Mesendoderm (in vitro differentiated cells): Measurements from ENCODE around the gene RPL12.

Source experiments
- DNase-seq: peaks from one replicate; pipeline ENCODE4 v3.0.0; 2013
- H2AK5ac ChIP-seq: 2 replicates; pipeline ENCODE4 v1.6.1; 2013; ENCODE audit warnings: low read length, inconsistent platforms
- H2BK120ac ChIP-seq: 2 replicates; pipeline ENCODE4 v1.6.1; 2013; ENCODE audit warnings: low read depth, mild to moderate bottlenecking, low read length, moderate library complexity, mixed read lengths
- H2BK15ac ChIP-seq: replicated peaks from 2 replicates; pipeline ENCODE4 v1.6.1; 2013; ENCODE audit warnings: low read depth, mild to moderate bottlenecking, moderate library complexity
- H2BK5ac ChIP-seq: 2 replicates; pipeline ENCODE4 v1.6.1; 2013; ENCODE audit warnings: low read length, inconsistent platforms
- H3K18ac ChIP-seq: 2 replicates; pipeline ENCODE4 v1.6.1; 2013; ENCODE audit warnings: mild to moderate bottlenecking, low read length, mixed read lengths
- H3K23ac ChIP-seq: one replicate; pipeline ENCODE4 v1.6.1; 2013; ENCODE audit warnings: low read length
- H3K27ac ChIP-seq: 2 replicates; pipeline ENCODE4 v1.5.1; 2013; ENCODE audit warnings: low read depth, mild to moderate bottlenecking, inconsistent platforms, low read length, moderate library complexity
- H3K27me3 ChIP-seq: 2 replicates; pipeline ENCODE4 v1.6.1; 2013; ENCODE audit warnings: low read length, control low read depth, mild to moderate bottlenecking, inconsistent platforms; ENCODE audit not compliant: insufficient read depth, poor library complexity
- H3K36me3 ChIP-seq: 2 replicates; pipeline ENCODE4 v1.6.1; 2013; ENCODE audit warnings: low read length, inconsistent platforms; ENCODE audit not compliant: control insufficient read depth, insufficient read depth
- H3K4ac ChIP-seq: one replicate; pipeline ENCODE4 v1.6.1; 2013; ENCODE audit warnings: low read depth, mild to moderate bottlenecking, low read length, moderate library complexity
- H3K4me1 ChIP-seq: 2 replicates; pipeline ENCODE4 v1.6.1; 2013; ENCODE audit warnings: low read depth, low read length, inconsistent platforms; ENCODE audit not compliant: control insufficient read depth
- H3K4me2 ChIP-seq: 2 replicates; pipeline ENCODE4 v1.6.1; 2013; ENCODE audit warnings: low read length
- H3K4me3 ChIP-seq: 2 replicates; pipeline ENCODE4 v1.5.1; 2013; ENCODE audit warnings: mild to moderate bottlenecking, low read length
- H3K56ac ChIP-seq: one replicate; pipeline ENCODE4 v1.6.1; 2013; ENCODE audit warnings: low read length
- H3K79me1 ChIP-seq: 2 replicates; pipeline ENCODE4 v1.6.1; 2013; ENCODE audit warnings: low read length, inconsistent platforms
- H3K79me2 ChIP-seq: 2 replicates; pipeline ENCODE4 v1.6.1; 2013; ENCODE audit warnings: mild to moderate bottlenecking, low read length; ENCODE audit not compliant: control insufficient read depth, insufficient read depth
- H3K9ac ChIP-seq: 2 replicates; pipeline ENCODE4 v1.6.1; 2013; ENCODE audit warnings: low read length, inconsistent platforms
- H4K5ac ChIP-seq: one replicate; pipeline ENCODE4 v1.6.1; 2013; ENCODE audit warnings: low read length
- H4K8ac ChIP-seq: one replicate; pipeline ENCODE4 v1.6.1; 2013; ENCODE audit warnings: low read depth, mild to moderate bottlenecking, control low read depth, low read length, moderate library complexity
- WGBS: extraction: QIAGEN DNeasy Blood & Tissue Kit; methylation state at CpG from one replicate; pipeline ENCODE4 v1.1.7; 2013; ENCODE audit warnings: low lambda C conversion rate, missing lambda C conversion rate; ENCODE audit not compliant: insufficient coverage; ENCODE audit errors: extremely low coverage; 5-methylcytosine and 5-hydroxymethylcytosine counted together

RPL12 gene

GRCh38 chr9:127428348-127428747 is 22.9 kb downstream of the RPL12 start:
- Histone ChIP-seq H3K4me1 (peaks cover 2% of the 10 kb centered on the region), H4K5ac (no peak overlapping the region), H3K4me2 (no peak overlapping the region), H2BK15ac (no peak overlapping the region), H3K4ac (no peak overlapping the region), H3K18ac (no peak overlapping the region), H3K56ac (no peak overlapping the region), H3K9ac (no peak overlapping the region), H2BK120ac (no peak overlapping the region), H3K23ac (no peak overlapping the region), H3K27ac (no peak overlapping the region), H3K36me3 (peaks cover 1% of the 10 kb centered on the region), H2BK5ac (no peak overlapping the region), H3K79me1 (peaks cover 6% of the 10 kb centered on the region), H4K8ac (no peak overlapping the region), H3K27me3 (no peaks in the 10 kb centered on the region), H3K79me2 (peaks cover 6% of the 10 kb centered on the region), H3K4me3 (no peak overlapping the region), H2AK5ac (no peak overlapping the region)
- WGBS, result no CpG with 5 or more reads among the region's 3 CpGs
- no peak for DNase-seq

GRCh38 chr9:127426756-127427155 is 24.4 kb downstream of the RPL12 start:
- no CpG with 5 or more reads among the region's 2 CpGs for WGBS
- peaks cover 1% of the 10 kb centered on the region for H3K36me3 ChIP-seq

GRCh38 chr9:127424676-127424999 is 26.6 kb downstream of the RPL12 start:
- DNase-seq, result no peak
- Histone ChIP-seq H3K27ac (peak overlapping the region; percentile 66), H2BK5ac (no peak overlapping the region)

More at GRCh38 chr9:127426756-127427155, 24.4 kb downstream of the RPL12 start:
- Histone ChIP-seq H3K4me1 (peaks cover 7% of the 10 kb centered on the region), H3K18ac (no peak overlapping the region), H3K79me1 (peaks cover 13% of the 10 kb centered on the region), H2BK120ac (no peak overlapping the region), H3K4me3 (no peak overlapping the region), H3K9ac (no peak overlapping the region), H3K27ac (no peak overlapping the region), H2AK5ac (no peak overlapping the region), H3K23ac (no peak overlapping the region), H3K4me2 (no peak overlapping the region), H2BK5ac (no peak overlapping the region), H3K56ac (no peak overlapping the region), H3K27me3 (no peaks in the 10 kb centered on the region), H4K5ac (no peak overlapping the region), H2BK15ac (no peak overlapping the region), H4K8ac (no peak overlapping the region), H3K4ac (no peak overlapping the region), H3K79me2 (peaks cover 6% of the 10 kb centered on the region)
- no peak for DNase-seq

GRCh38 chr9:127423934-127424675 is 27.1 kb downstream of the RPL12 start, which contains the start of gene ZNF79:
TSS of gene ZNF79 (plus strand) at chr9:127424382. CDS start at chr9:127424788, 406 bp downstream.
- Histone ChIP-seq H3K4me2 (peak within 1 kb of the TSS; percentile 96), H3K4me3 (peak within 1 kb of the TSS; percentile 56), H2AK5ac (peak within 1 kb of the TSS; percentile 29)

More at GRCh38 chr9:127424676-127424999, 26.6 kb downstream of the RPL12 start:
- Histone ChIP-seq H4K8ac (no peak overlapping the region), H3K4me2 (peak overlapping the region; percentile 96), H3K79me1 (peaks cover 13% of the 10 kb centered on the region), H3K36me3 (no peaks in the 10 kb centered on the region), H3K27me3 (no peaks in the 10 kb centered on the region), H3K4ac (peak overlapping the region; percentile 40), H2BK15ac (no peak overlapping the region), H4K5ac (no peak overlapping the region), H2AK5ac (no peak overlapping the region), H3K4me3 (peak overlapping the region; percentile 56), H3K79me2 (peaks cover 6% of the 10 kb centered on the region), H3K23ac (no peak overlapping the region), H3K18ac (no peak overlapping the region), H3K4me1 (peaks cover 7% of the 10 kb centered on the region), H3K56ac (peak overlapping the region; percentile 81), H3K9ac (peak overlapping the region; percentile 75), H2BK120ac (no peak overlapping the region)
- WGBS, result no CpG with 5 or more reads among the region's 13 CpGs

GRCh38 chr9:127423476-127423933 is 27.7 kb downstream of the RPL12 start:
- H3K36me3 ChIP-seq, result no peaks in the 10 kb centered on the region
- H3K4ac ChIP-seq, result peak overlapping the region; percentile 11
- no peaks in the 10 kb centered on the region for H3K27me3 ChIP-seq
- peaks cover 7% of the 10 kb centered on the region for H3K4me1 ChIP-seq
- no peak overlapping the region for H2BK15ac ChIP-seq
- H3K79me1 ChIP-seq, result peaks cover 11% of the 10 kb centered on the region
- peak overlapping the region; percentile 55 for H3K4me3 ChIP-seq
- peak overlapping the region; percentile 83 for H3K56ac ChIP-seq
- H3K23ac ChIP-seq, result no peak overlapping the region
- H3K18ac ChIP-seq, result peak overlapping the region; percentile 89
- WGBS, result no CpG with 5 or more reads among the region's 9 CpGs
- peak overlapping the region; percentile 69 for H3K4me2 ChIP-seq
- peak overlapping the region; percentile 29 for H2AK5ac ChIP-seq
- no peak overlapping the region for H2BK120ac ChIP-seq
- no peak overlapping the region for H2BK5ac ChIP-seq
- peak overlapping the region; percentile 78 for H3K9ac ChIP-seq
- DNase-seq, result no peak
- peak overlapping the region; percentile 84 for H4K5ac ChIP-seq
- H3K27ac ChIP-seq, result peak overlapping the region; percentile 75
- peaks cover 6% of the 10 kb centered on the region for H3K79me2 ChIP-seq
- peak overlapping the region; percentile 3 for H4K8ac ChIP-seq

More at GRCh38 chr9:127423934-127424675, 27.1 kb downstream of the RPL12 start, which contains the start of gene ZNF79:
- no peaks in the 10 kb centered on the region for H3K27me3 ChIP-seq
- peak; percentile 95 for DNase-seq
- H3K79me2 ChIP-seq, result peaks cover 6% of the 10 kb centered on the region
- peak within 1 kb of the TSS; percentile 84 for H4K5ac ChIP-seq
- no peak within 1 kb of the TSS for H2BK120ac ChIP-seq
- WGBS, result no CpG with 5 or more reads among the region's 54 CpGs
- peak within 1 kb of the TSS; percentile 3 for H4K8ac ChIP-seq
- peak within 1 kb of the TSS; percentile 37 for H2BK5ac ChIP-seq
- H3K56ac ChIP-seq, result peak within 1 kb of the TSS; percentile 83
- H2BK15ac ChIP-seq, result no peak within 1 kb of the TSS
- H3K23ac ChIP-seq, result no peak within 1 kb of the TSS
- no peaks in the 10 kb centered on the region for H3K36me3 ChIP-seq
- peak within 1 kb of the TSS; percentile 89 for H3K18ac ChIP-seq
- peak within 1 kb of the TSS; percentile 78 for H3K9ac ChIP-seq
- H3K4ac ChIP-seq, result peak within 1 kb of the TSS; percentile 40
- peaks cover 7% of the 10 kb centered on the region for H3K4me1 ChIP-seq
- H3K27ac ChIP-seq, result peak within 1 kb of the TSS; percentile 75
- peaks cover 13% of the 10 kb centered on the region for H3K79me1 ChIP-seq
